Ishikawa (cell line): Measurements from ENCODE around the gene CUL3.

Experiments used
- CEBPB ChIP-seq: IDR thresholded peaks from 2 replicates; pipeline ENCODE4 v1.6.1; 2012
- CREB1 ChIP-seq: IDR thresholded peaks from 2 replicates; pipeline ENCODE4 v1.6.1; 2012; ENCODE audit warnings: low read depth
- EGR1 ChIP-seq: IDR thresholded peaks from 2 replicates; pipeline ENCODE4 v1.6.1; 2012
- EP300 ChIP-seq: IDR thresholded peaks from 2 replicates; pipeline ENCODE4 v1.6.1; 2012; ENCODE audit warnings: borderline replicate concordance
- FOXM1 ChIP-seq: IDR thresholded peaks from 2 replicates; pipeline ENCODE4 v1.6.1; 2012; ENCODE audit warnings: low read depth, borderline replicate concordance
- NFIC ChIP-seq: IDR thresholded peaks from 2 replicates; pipeline ENCODE4 v1.6.1; 2012
- RAD21 ChIP-seq: IDR thresholded peaks from 2 replicates; pipeline ENCODE4 v1.6.1; 2012; ENCODE audit warnings: low read depth
- TAF1 ChIP-seq: IDR thresholded peaks from 2 replicates; pipeline ENCODE4 v1.6.1; 2012; ENCODE audit warnings: low read depth, mild to moderate bottlenecking
- TCF12 ChIP-seq: IDR thresholded peaks from 2 replicates; pipeline ENCODE4 v1.6.1; 2012; ENCODE audit warnings: low read depth
- TEAD4 ChIP-seq: IDR thresholded peaks from 2 replicates; pipeline ENCODE4 v1.6.1; 2012
- YY1 ChIP-seq: IDR thresholded peaks from 2 replicates; pipeline ENCODE4 v1.6.1; 2012; ENCODE audit warnings: low read depth
- ZBTB7A ChIP-seq: IDR thresholded peaks from 2 replicates; pipeline ENCODE4 v1.6.1; 2012; ENCODE audit warnings: low read depth
- TF ChIP-seq, protein P1 (sequence below): IDR thresholded peaks from 2 replicates; pipeline ENCODE4 v1.6.1; 2012
- TF ChIP-seq, protein P2 (sequence below): IDR thresholded peaks from 2 replicates; pipeline ENCODE4 v1.6.1; 2012; ENCODE audit warnings: low read depth, mild to moderate bottlenecking
- TF ChIP-seq, protein P3 (sequence below): IDR thresholded peaks from 2 replicates; pipeline ENCODE4 v1.6.1; 2012

CUL3 gene

DNA sequence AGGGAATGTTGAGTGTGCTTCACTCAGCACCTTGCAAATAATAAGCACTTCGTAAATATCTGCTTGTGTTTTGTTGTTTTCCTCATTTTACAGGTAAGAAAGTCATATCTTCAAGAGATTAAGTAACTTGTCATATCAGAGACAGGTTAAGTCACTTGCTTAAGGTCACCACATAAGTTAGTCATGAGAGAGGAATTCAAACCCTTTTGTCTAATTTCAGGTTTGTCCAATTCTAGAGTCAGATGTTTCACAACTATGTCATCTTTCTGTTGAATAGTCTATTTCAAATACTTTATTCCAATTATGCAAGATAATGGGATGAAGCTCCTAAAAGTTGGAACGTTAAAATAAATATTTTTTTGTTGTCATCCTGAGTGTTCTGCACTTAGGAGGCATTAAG is 13.5 kb upstream of the CUL3 start:
- TF ChIP-seq YY1 (no peak), RAD21 (no peak), CREB1 (no peak), CEBPB (no peak), EGR1 (no peak), TAF1 (no peak), TCF12 (no peak), EP300 (no peak)
- TF ChIP-seq, protein P1, sequence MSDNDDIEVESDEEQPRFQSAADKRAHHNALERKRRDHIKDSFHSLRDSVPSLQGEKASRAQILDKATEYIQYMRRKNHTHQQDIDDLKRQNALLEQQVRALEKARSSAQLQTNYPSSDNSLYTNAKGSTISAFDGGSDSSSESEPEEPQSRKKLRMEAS, result no peak
- TF ChIP-seq, protein P2, sequence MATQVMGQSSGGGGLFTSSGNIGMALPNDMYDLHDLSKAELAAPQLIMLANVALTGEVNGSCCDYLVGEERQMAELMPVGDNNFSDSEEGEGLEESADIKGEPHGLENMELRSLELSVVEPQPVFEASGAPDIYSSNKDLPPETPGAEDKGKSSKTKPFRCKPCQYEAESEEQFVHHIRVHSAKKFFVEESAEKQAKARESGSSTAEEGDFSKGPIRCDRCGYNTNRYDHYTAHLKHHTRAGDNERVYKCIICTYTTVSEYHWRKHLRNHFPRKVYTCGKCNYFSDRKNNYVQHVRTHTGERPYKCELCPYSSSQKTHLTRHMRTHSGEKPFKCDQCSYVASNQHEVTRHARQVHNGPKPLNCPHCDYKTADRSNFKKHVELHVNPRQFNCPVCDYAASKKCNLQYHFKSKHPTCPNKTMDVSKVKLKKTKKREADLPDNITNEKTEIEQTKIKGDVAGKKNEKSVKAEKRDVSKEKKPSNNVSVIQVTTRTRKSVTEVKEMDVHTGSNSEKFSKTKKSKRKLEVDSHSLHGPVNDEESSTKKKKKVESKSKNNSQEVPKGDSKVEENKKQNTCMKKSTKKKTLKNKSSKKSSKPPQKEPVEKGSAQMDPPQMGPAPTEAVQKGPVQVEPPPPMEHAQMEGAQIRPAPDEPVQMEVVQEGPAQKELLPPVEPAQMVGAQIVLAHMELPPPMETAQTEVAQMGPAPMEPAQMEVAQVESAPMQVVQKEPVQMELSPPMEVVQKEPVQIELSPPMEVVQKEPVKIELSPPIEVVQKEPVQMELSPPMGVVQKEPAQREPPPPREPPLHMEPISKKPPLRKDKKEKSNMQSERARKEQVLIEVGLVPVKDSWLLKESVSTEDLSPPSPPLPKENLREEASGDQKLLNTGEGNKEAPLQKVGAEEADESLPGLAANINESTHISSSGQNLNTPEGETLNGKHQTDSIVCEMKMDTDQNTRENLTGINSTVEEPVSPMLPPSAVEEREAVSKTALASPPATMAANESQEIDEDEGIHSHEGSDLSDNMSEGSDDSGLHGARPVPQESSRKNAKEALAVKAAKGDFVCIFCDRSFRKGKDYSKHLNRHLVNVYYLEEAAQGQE, result no peak

- no peak for TF ChIP-seq EP300
- TF ChIP-seq RAD21, result no peak
- TF ChIP-seq NFIC, result no peak
- TF ChIP-seq CEBPB, result no peak
- no peak for TF ChIP-seq FOXM1
- TF ChIP-seq ZBTB7A, result no peak
- TF ChIP-seq EGR1, result no peak
- TF ChIP-seq, protein P1, result no peak
- TF ChIP-seq, protein P3, sequence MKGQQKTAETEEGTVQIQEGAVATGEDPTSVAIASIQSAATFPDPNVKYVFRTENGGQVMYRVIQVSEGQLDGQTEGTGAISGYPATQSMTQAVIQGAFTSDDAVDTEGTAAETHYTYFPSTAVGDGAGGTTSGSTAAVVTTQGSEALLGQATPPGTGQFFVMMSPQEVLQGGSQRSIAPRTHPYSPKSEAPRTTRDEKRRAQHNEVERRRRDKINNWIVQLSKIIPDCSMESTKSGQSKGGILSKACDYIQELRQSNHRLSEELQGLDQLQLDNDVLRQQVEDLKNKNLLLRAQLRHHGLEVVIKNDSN, result no peak
- TF ChIP-seq YY1, result no peak
Measured at GRCh38 chr2:224596289-224596688, 11.1 kb upstream of the CUL3 start.

DNA sequence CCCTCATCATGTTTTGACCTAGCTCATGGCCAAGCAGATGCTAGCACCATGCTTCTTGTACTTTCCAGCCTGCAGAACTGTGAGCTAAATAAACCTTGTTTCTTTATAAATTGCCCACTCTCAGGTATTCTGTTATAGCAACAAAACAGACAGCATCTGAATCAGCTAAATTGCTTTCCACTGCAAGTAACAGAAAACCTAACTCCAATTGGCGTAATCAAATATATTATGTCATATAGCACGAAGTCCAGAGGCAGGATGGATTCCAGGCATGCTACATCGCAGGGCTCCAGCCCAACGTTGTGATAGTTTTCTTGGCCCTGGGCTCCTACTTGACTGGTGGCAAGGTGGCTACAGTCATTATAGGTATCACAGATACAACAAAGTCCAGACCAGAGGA is 10.4 kb upstream of the CUL3 start:
- TF ChIP-seq RAD21 (no peak), EP300 (no peak), NFIC (no peak), TAF1 (no peak), CEBPB (no peak), EGR1 (no peak)

DNA sequence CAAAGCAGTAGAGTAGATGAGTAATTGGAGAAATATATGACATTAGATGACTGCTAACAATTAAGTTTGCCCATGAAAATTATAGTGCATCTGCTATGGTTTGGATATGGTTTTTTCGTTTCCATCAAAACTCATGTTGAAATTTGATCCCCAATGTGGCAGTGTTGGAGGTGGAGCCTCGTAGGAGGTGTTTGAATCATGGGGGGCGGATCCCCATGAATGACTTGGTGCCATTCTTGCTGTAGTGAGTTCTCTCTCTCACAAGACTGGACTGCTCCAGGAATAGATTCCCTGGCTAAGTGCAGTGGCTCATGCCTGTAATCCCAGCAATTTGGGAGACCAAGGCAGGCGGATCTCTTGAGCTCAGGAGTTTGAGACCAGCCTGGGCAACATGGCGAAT is 9.7 kb upstream of the CUL3 start:
- TF ChIP-seq CEBPB (no peak), CREB1 (no peak), ZBTB7A (no peak), FOXM1 (no peak), EGR1 (no peak), YY1 (no peak), TCF12 (no peak), EP300 (no peak), NFIC (no peak), TEAD4 (no peak)
- TF ChIP-seq, protein P1, result no peak
- TF ChIP-seq, protein P3, result no peak
- TF ChIP-seq, protein P2, result no peak

DNA sequence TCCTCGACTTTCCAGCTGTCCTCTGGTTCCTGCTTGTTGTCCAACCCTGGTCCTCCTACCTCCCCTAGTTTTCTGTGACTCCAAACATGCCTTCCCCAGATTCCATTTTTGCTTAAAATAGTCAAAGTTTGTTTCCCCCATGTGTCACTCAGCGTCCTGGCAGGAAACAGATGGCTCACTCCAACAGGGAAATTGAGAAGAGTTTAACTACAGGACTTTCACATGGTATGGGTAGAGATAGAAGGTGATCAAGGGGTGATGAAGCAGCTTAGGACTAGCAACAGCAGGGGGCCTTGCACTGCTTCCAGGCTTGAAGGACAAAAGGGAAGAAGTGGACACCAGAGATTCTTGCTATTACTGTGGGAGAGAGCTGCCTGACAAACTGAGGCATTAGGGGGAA is 6.1 kb upstream of the CUL3 start:
- TF ChIP-seq, protein P3, result no peak
- no peak for TF ChIP-seq EP300
- TF ChIP-seq TAF1, result no peak
- TF ChIP-seq CREB1, result no peak
- TF ChIP-seq, protein P2, result no peak
- no peak for TF ChIP-seq TCF12
- TF ChIP-seq NFIC, result no peak
- TF ChIP-seq YY1, result no peak
- no peak for TF ChIP-seq ZBTB7A
- TF ChIP-seq EGR1, result no peak
- no peak for TF ChIP-seq TEAD4
- TF ChIP-seq, protein P1, result no peak
- TF ChIP-seq CEBPB, result no peak
- no peak for TF ChIP-seq FOXM1
- TF ChIP-seq RAD21, result no peak
